GM18951 (cell line): ENCODE data around the gene PIK3R2.

Experiments used
- POLR2A ChIP-seq: IDR thresholded peaks from 4 replicates; pipeline ENCODE4 v1.6.1; 2011; ENCODE audit warnings: mild to moderate bottlenecking; ENCODE audit not compliant: insufficient read length, insufficient read depth; ENCODE audit errors: extremely low read depth
- in situ Hi-C: fragments of 300-500 bp; cut with MboI; formaldehyde crosslinking; loops from one replicate; pipeline ENCODE4 v1.12.0; 2022; ENCODE audit warnings: low sequenced_read_pairs, mixed read lengths, inconsistent platforms; ENCODE audit not compliant: unreplicated experiment

Gene PIK3R2

DNA sequence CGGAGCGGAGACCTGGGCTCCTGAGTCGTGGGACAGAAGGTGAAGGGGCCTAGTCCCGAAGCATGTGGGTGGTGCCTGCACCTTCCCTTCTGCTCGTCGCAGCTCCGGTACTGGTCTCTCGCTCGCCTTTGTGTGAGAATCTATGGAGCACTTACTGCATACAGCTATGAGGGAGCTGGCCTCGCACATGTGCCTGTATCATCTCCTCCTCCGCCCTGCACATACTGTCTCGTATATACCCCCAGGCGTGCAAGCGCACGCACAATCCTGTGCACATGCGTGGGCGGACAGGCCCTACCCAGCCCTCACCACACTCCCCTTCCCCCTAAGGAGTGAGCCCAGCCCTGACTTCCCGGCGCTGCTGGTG lies 8.7 kb downstream of the PIK3R2 start:
- in situ Hi-C loops = no loop called here
- TF ChIP-seq POLR2A = no peak

DNA sequence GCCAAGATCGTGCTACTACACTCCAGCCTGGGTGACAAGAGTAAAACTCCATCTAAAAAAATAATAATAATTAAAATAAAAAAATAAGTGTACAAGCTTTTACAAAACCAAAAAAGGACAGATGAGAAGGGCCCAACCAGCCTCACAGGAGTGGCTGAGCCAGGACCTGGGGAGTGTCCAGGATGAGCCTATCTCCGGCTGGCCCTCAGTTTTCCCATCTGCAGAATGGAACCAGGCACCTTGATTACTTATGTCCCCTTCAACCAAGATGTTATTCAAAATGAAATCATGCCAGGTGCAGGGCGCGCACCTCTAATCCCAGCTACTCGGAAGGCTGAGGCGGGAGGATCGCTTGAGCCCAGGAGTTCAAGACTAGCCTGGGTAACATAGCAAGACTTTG lies 11.1 kb downstream of the PIK3R2 start:
- no peak for TF ChIP-seq POLR2A
- in situ Hi-C loops = no loop called here

DNA sequence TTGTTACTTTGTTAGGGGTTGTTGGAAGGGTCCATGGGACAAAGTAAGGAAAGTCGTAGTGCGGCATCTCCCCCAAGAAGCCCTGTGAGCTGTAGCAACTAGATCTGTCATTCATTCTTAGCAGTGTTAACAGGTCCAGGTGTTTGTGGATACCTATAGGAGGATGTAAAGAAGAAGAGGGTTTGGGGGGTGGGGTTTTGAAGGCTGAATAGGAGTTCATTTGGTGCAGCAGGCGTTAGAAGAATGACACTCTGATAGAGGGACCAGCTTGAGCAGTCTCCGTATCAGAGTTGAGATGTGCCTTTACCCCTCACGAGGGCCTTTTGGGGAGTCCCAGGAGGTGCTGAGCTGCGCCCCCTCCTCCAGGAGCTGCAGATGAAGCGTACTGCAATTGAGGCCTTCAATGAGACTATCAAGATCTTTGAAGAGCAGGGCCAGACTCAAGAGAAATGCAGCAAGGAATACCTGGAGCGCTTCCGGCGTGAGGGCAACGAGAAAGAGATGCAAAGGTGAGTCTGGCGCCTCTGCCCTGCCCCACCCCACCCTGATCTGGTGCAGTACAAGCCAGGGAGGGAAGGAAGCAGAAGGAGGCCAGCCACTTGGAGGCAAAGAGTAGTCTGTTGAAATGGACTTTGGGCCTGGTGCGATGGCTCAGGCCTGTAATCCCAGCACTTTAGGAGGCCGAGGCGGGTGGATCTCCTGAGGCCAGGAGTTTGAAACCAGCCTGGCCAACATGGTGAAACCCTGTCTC lies 13.0 kb downstream of the PIK3R2 start:
- TF ChIP-seq POLR2A = no peak
- in situ Hi-C loops = no loop called here

DNA sequence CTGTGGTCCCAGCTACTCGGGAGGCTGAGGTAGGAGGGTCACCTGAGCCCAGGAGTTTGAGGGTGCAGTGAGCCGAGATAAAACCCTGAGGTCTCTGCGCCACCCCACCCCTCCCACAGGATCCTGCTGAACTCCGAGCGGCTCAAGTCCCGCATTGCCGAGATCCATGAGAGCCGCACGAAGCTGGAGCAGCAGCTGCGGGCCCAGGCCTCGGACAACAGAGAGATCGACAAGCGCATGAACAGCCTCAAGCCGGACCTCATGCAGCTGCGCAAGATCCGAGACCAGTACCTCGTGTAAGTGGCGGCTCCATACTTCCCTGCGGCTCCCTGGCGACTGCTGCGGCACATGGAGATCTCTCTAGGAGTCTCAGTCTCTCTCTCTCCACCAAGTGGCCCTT lies 14.0 kb downstream of the PIK3R2 start:
- TF ChIP-seq POLR2A = no peak
- in situ Hi-C loops = no loop called here

DNA sequence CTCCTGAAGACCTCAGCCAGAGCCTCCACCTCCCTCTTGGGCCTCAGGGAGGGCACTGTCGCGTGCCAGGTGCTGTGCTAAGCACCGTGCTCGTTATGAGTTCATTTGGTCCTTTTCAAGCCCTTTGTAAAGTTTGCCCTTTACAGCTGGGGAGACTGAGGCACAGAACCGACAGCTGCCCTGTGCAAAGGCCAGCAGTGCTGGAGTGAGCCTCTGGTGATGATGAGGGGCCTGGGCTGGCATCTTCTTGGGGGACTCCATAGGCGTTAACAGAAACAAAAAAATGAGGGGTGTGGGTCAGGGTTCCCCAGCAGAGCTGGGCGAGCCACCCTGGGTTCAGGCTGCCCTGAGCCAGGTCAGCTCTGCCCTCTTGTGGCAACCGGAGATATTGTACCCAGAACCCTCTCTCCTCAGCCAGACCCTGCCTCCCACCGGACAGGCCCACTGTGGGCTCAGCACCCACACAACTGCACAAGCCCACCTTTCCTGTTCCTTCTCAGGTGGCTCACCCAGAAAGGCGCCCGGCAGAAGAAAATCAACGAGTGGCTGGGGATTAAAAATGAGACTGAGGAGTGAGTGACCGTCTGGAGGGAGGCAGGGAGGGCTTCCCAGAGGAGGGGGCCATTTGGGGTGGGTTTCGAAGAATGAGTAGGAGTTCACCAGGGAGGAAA lies 15.1 kb downstream of the PIK3R2 start:
- in situ Hi-C loops = no loop called here
- TF ChIP-seq POLR2A = no peak

DNA sequence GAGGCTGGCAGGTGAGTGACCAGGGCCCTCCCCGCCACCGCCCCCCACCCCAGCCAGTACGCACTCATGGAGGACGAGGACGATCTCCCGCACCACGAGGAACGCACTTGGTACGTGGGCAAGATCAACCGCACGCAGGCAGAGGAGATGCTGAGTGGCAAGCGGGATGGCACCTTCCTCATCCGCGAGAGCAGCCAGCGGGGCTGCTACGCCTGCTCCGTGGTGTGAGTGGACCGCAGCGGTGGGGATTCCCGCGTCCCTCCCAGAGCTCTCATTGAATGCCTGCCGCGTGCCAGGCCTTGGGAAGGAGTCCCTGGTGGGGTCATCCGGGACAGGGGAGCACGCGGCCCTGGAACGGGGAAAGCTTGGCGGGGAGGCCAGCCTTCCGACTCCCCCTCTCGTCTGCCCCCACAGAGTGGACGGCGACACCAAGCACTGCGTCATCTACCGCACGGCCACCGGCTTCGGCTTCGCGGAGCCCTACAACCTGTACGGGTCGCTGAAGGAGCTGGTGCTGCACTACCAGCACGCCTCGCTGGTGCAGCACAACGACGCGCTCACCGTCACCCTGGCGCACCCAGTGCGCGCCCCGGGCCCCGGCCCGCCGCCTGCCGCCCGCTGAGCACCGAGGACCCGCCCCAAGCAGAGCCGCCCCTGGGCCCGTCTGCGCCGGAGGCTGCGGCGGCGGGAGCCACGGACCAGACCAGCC lies 15.9 kb downstream of the PIK3R2 start:
- in situ Hi-C loops = no loop called here
- TF ChIP-seq POLR2A = no peak

DNA sequence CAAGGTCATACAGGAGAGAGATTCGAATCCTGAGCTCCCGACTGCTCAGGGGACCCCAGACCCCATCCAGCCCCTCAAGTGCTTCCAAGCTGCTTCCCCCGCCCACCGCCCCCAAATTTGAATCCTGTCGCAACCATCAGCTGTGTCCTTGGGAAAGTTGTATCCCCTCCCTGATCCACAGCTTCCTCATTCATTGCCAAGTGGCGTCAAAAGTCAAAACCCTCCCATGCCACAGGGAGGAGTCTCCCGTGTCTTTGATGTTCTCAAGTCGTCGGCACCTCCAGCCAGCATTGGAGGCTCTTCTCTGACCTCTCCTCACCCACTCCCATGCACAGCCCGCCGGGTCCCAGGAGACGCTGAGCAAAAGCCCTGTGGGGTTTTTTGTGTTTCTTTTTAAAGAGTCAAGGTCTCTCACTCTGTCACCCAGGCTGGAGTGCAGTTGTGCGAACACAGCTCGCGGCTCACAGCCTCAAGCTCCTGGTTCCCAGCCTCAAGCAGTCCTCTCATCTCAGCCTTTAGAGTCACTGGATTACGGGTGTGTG lies 17.8 kb downstream of the PIK3R2 start:
- in situ Hi-C loops = no loop called here

DNA sequence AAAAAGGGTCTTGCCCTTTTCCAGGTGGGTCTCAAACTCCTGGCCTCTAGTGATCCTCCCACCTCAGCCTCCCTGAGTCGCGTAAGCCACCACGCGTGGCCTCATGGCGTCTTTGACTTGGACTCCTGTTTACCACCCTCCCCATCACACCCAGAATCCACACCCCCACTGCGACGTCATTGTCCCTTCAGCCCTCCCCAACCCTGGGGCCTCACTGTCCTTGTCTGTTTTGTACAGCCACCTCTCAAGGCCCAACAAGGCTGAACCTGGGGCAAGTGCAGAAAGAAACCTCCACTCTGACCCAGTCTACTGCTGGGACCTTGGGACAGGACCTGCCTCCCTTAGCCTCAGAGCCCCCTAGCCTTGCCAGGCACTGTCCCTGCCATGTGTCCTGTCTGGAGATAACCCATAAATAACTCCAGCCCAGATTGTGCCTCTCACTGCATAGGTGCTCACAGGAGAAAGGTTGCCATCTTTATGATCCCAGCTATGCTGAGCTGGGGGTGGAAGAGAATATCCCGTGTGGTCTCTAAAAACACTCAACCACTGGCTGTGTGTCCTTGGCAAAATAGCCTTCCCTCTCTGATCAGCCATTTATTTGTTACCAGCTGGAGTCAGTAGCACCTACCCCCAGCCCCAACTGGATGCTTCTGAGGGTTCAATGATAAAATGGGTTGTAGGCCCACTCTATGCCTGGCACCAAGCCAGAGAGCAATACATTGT lies 18.8 kb downstream of the PIK3R2 start:
- in situ Hi-C loops = no loop called here
- TF ChIP-seq POLR2A = no peak

More for the DNA sequence above, 17.8 kb downstream of the PIK3R2 start:
- peak; percentile 34 for TF ChIP-seq POLR2A

DNA sequence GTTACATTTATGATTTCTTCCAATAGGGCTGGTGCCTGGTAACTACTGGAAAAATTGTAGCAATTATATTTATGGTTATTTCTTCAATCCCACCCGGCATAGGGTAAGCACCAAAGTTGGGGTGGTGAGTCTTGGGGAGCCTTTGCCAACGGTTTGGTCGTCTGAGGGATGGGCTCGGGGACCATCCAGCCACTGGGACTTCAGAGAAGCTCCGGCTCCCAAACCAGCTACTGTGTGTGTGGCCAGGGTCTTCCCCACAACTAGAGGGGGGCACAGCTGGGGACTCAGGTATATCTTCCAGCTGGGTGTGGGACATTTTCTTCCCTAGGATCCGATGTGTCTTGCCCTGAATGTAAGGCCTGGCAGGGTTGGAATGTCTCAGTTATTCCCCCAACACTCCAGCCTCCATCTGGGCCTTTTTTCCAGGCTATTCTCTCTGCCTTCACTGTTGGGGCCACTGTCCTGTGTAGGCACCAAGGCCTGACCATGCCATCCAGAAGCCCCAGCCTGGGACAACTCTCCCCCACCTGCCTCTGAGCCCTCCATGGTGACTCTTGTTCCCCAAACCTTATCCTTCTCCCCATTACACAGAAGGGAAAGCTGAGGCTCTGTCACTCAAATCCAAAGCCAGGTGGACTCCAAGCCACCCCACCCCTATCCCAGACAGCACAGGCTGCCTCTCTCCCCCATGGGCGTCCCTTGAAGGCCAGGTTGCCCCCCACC lies 19.5 kb downstream of the PIK3R2 start:
- in situ Hi-C loops = no loop called here
- TF ChIP-seq POLR2A = no peak

DNA sequence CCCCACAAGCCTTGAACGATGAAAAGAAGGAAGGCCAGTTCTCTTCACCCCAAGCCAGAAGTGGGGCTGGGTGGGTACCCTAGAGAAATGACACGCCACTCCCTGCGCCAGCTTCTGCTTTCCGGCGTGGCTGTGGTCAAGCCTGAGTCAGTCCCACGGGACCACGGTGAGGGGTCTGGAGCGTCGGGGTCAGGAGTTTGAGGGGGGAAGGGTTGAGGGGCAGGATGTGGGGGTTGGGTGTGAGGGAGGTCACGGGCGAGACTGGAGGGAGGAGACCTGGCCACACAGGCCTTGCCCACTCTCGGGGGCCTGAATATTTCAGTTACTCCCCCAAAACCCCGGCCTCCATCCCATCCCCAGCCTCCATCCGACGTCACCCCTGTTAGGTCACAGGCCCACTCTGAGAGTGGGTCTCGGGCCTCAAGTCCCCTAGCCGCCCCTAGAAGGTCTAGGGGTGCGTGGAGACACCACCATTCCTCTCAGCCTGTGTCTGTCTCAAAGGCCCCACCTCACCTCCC lies 20.1 kb downstream of the PIK3R2 start:
- in situ Hi-C loops = no loop called here

DNA sequence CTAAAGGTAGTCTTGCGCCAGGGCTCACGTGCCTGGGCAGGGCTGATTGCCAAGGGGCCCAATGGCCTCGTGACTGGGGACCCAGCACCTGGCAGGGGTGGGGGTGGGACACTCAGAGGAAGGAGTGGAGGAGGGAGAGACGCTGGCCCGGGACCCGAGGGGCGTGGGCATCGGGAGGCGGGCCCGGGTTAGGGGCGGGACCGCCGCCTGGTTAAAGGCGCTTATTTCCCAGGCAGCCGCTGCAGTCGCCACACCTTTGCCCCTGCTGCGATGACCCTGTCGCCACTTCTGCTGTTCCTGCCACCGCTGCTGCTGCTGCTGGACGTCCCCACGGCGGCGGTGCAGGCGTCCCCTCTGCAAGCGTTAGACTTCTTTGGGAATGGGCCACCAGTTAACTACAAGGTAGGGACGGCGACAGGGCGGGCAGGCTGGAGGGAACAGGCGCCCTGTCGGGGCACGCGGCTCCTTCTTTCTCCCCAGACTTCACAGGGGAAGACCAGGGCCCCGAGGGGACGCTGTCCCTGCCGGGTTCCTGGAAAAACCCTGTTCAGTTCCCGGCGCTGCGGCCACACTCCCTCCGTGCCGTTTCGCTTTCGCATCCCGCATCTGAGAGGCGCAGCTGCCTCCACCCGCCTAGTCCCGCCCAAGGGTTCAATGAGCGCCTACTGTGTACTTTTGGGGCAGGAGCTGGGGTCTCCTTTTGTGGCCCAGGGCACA lies 20.8 kb downstream of the PIK3R2 start, which contains the start of gene IFI30:
TSS of gene IFI30 (plus strand) at position 242 of the 717 bp plus-strand sequence. CDS start at position 271, 29 bp downstream.
- TF ChIP-seq POLR2A = peak; percentile 99
- in situ Hi-C loops = no loop called here

More for the DNA sequence above, 20.1 kb downstream of the PIK3R2 start:
- no peak for TF ChIP-seq POLR2A

DNA sequence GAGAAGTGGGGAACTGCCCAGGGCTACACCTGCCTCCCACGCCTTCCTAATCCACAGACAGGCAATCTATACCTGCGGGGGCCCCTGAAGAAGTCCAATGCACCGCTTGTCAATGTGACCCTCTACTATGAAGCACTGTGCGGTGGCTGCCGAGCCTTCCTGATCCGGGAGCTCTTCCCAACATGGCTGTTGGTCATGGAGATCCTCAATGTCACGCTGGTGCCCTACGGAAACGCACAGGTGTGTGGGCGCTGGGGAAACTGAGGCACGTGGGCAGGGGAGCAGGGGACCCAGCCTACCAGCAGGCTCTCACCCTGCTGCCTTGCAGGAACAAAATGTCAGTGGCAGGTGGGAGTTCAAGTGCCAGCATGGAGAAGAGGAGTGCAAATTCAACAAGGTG lies 22.0 kb downstream of the PIK3R2 start:
- no peak for TF ChIP-seq POLR2A
- in situ Hi-C loops = no loop called here
